ENCODE measurements around the gene TCEA2. TPM values are rescaled to one million over a fixed set of nuclear protein-coding genes. Genes with fewer than 3 reads are reported as not detected.

Gene TCEA2
- polyA plus RNA-seq, 3 donors, result 15.7 to 24.3 (median 16.0) TPM

GRCh38 chr20:64053841-64054661 lies 8.9 kb upstream of the TCEA2 start:
- peak; percentile 25 for TF ChIP-seq CTCF (IDR thresholded peaks at IDR 0.05)
- Mint-ChIP-seq H3K36me3 (peaks cover 0 to 3% of the 10 kb centered on the region in 2 donors), H3K4me1 (peaks cover 21% of the 10 kb centered on the region), H3K9me3 (peaks cover 0 to 5% (median 0%) of the 10 kb centered on the region in 7 donors), H3K4me3 (peak overlapping the region in 1 of 2 donors; percentile 21), H3K27me3 (ENCODE audit: low read depth in 3 of 3) (peaks cover 48 to 81% (median 51%) of the 10 kb centered on the region in 3 donors), H3K27ac (peak overlapping the region in 1 of 7 donors; percentile 47)
- Histone ChIP-seq H4K20me1 (ENCODE audit: insufficient read depth, low read length) (no peaks in the 10 kb centered on the region), H3K79me2 (ENCODE audit: insufficient read depth, low read length) (no peaks in the 10 kb centered on the region), H3K27me3 (ENCODE audit: control insufficient read depth in 2 of 2, insufficient read depth in 2 of 2, low read length in 2 of 2) (peaks cover 10 to 55% of the 10 kb centered on the region in 2 donors), H3K9ac (ENCODE audit: insufficient read depth, low read length, poor library complexity, severe bottlenecking) (no peak overlapping the region), H3K36me3 (replicated peaks in 1 of 2; ENCODE audit: control insufficient read depth in 1 of 2, insufficient read depth in 2 of 2, low read length in 2 of 2) (no peaks in the 10 kb centered on the region), H3K4me2 (replicated peaks; ENCODE audit: extremely low read depth, low read length, poor library complexity, severe bottlenecking) (no peak overlapping the region), H3K4me3 (replicated peaks in 1 of 3; ENCODE audit: low read depth in 2 of 3, low read length in 3 of 3) (no peak overlapping the region), H3K27ac (ENCODE audit: low read depth in 1 of 2, low read length in 2 of 2) (no peak overlapping the region), H3K4me1 (ENCODE audit: control insufficient read depth in 1 of 2, insufficient read depth in 2 of 2, low read length in 2 of 2) (peaks cover 14 to 16% of the 10 kb centered on the region in 2 donors), H3K9me3 (replicated peaks in 1 of 2; ENCODE audit: control insufficient read depth in 1 of 2, insufficient read depth in 1 of 2, low read length in 2 of 2) (peaks cover 0 to 10% of the 10 kb centered on the region in 2 donors), H2AFZ (ENCODE audit: insufficient read depth, low read depth, low read length, poor library complexity, severe bottlenecking) (peak overlapping the region; percentile 24)
- no peak for DNase-seq
- intact Hi-C loops (cut with micrococcal nuclease), result no loop called here
- 10% methylated on average over 15 of the region's 17 CpGs for WGBS (ENCODE audit: insufficient coverage)

- H3K9me3 Mint-ChIP-seq, result peaks cover 0 to 3% (median 0%) of the 10 kb centered on the region in 7 donors
- Histone ChIP-seq H3K27ac (ENCODE audit: low read depth in 1 of 2, low read length in 2 of 2) (no peak overlapping the region), H3K9me3 (replicated peaks in 1 of 2; ENCODE audit: control insufficient read depth in 1 of 2, insufficient read depth in 1 of 2, low read length in 2 of 2) (peaks cover 0 to 3% of the 10 kb centered on the region in 2 donors), H2AFZ (ENCODE audit: insufficient read depth, low read depth, low read length, poor library complexity, severe bottlenecking) (no peak overlapping the region), H3K27me3 (ENCODE audit: control insufficient read depth in 2 of 2, insufficient read depth in 2 of 2, low read length in 2 of 2) (peaks cover 2 to 46% of the 10 kb centered on the region in 2 donors), H3K4me2 (replicated peaks; ENCODE audit: extremely low read depth, low read length, poor library complexity, severe bottlenecking) (no peak overlapping the region), H3K79me2 (ENCODE audit: insufficient read depth, low read length) (no peaks in the 10 kb centered on the region), H3K4me1 (ENCODE audit: control insufficient read depth in 1 of 2, insufficient read depth in 2 of 2, low read length in 2 of 2) (peaks cover 10 to 14% of the 10 kb centered on the region in 2 donors), H3K4me3 (replicated peaks in 1 of 3; ENCODE audit: low read depth in 2 of 3, low read length in 3 of 3) (no peak overlapping the region), H4K20me1 (ENCODE audit: insufficient read depth, low read length) (no peaks in the 10 kb centered on the region), H3K36me3 (replicated peaks in 1 of 2; ENCODE audit: control insufficient read depth in 1 of 2, insufficient read depth in 2 of 2, low read length in 2 of 2) (no peaks in the 10 kb centered on the region), H3K9ac (ENCODE audit: insufficient read depth, low read length, poor library complexity, severe bottlenecking) (no peak overlapping the region)
- no peak for DNase-seq
- WGBS (ENCODE audit: insufficient coverage), result 89% methylated on average over 9 of the region's 9 CpGs
- intact Hi-C loops (cut with micrococcal nuclease), result no loop called here
- peaks cover 0 to 3% of the 10 kb centered on the region in 2 donors for H3K36me3 Mint-ChIP-seq
- H3K4me1 Mint-ChIP-seq, result peaks cover 19% of the 10 kb centered on the region
- no peak for TF ChIP-seq CTCF (IDR thresholded peaks at IDR 0.05)
- H3K27ac Mint-ChIP-seq, result no peak overlapping the region
- H3K27me3 Mint-ChIP-seq (ENCODE audit: low read depth in 3 of 3), result peaks cover 44 to 73% (median 49%) of the 10 kb centered on the region in 3 donors
- peak overlapping the region in 1 of 2 donors; percentile 54 for H3K4me3 Mint-ChIP-seq
Observed at GRCh38 chr20:64055396-64055892, 7.6 kb upstream of the TCEA2 start.

All from CD14-positive monocyte (primary cell).